C4-2B (cell line): Measurements from ENCODE around the gene TEKT5.

Experiments used
- ZFX ChIP-seq: fragments of 450-650 bp; IDR thresholded peaks from 2 replicates; pipeline ENCODE4 v1.6.1; 2017
- TF ChIP-seq, protein P1 (sequence below): fragments of 450-650 bp; conservative IDR thresholded peaks from 2 replicates; pipeline ENCODE4 v1.5.1; 2017; ENCODE audit warnings: mild to moderate bottlenecking

DNA sequence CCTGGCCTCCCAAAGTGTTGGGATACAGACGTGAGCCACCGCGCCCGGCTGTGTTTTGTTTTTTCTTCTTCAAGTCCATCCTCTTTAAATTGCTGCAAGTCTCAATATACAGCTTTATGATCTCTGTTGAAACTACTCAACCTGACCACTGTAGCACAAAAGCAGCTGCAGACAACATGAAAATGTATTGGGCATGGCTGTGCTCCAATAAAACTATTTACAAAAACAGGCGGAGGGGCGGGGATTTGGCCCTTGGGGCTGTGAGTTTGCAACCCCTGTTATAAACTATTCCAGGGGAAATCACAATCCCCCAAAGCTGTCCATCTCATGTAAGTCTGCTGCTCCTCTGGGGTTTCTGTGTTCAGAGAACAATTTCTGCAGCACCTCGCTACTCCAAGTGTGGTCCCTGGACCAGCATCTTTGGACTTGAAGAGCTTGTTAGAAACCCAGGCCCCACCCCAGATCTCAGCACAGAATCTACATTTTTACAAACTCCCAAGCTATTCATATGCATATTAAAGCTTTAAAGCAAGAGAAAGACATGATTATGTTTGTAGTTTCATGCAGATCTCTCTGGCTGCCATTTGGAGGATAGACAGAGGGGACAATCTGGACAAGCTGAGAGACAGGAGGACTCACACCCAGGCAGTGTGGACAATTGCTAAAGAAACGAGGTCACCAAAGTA is 33.6 kb downstream of the TEKT5 start:
- TF ChIP-seq, protein P1, sequence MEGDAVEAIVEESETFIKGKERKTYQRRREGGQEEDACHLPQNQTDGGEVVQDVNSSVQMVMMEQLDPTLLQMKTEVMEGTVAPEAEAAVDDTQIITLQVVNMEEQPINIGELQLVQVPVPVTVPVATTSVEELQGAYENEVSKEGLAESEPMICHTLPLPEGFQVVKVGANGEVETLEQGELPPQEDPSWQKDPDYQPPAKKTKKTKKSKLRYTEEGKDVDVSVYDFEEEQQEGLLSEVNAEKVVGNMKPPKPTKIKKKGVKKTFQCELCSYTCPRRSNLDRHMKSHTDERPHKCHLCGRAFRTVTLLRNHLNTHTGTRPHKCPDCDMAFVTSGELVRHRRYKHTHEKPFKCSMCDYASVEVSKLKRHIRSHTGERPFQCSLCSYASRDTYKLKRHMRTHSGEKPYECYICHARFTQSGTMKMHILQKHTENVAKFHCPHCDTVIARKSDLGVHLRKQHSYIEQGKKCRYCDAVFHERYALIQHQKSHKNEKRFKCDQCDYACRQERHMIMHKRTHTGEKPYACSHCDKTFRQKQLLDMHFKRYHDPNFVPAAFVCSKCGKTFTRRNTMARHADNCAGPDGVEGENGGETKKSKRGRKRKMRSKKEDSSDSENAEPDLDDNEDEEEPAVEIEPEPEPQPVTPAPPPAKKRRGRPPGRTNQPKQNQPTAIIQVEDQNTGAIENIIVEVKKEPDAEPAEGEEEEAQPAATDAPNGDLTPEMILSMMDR: no peak
- no peak for TF ChIP-seq ZFX
